Panc1 (cell line): ENCODE results near the gene PARD3. TPM values are rescaled to one million over a fixed set of nuclear protein-coding genes. Genes with fewer than 3 reads are reported as not detected.
A peak's percentile ranks its signal among the peaks of the same experiment; 100 is the strongest.

Experiments used
- ATAC-seq: fragments of 200-7000 bp; cut with Tn5 transposase; 2 replicates; pipeline ENCODE4 v1.9.1; 2020; ENCODE audit warnings: mild to moderate bottlenecking, moderate library complexity
- BruUV-seq: library from RNA; stranded (reverse); fragments of 400-500 nt; replicated peaks from 2 replicates; lab custom pipeline; 2021; lab: Mats Ljungman, UMichigan
- CTCF ChIA-PET: fragments of 300-600 bp; sonication (Branson Sonifier 250); formaldehyde crosslinking; loops from one replicate; lab custom pipeline; 2022; ENCODE audit warnings: antibody characterized with exemption; lab: Charles Lee
- POLR2A ChIA-PET: fragments of 300-600 bp; sonication (Branson Sonifier 250); formaldehyde crosslinking; loops from one replicate; lab custom pipeline; 2022; ENCODE audit warnings: antibody characterized with exemption; lab: Charles Lee
- DNase-seq: peaks from one replicate; pipeline ENCODE4 v3.0.0-alpha.2; 2010; ENCODE audit warnings: low read depth, low spot score
- H3K27ac ChIP-seq: 2 replicates; pipeline ENCODE4 v1.5.1; 2011; ENCODE audit warnings: mild to moderate bottlenecking, low read length, inconsistent platforms
- H3K27me3 ChIP-seq: fragments of 200-500 bp; sonication (Bioruptor generic); 2 replicates; pipeline ENCODE4 v1.6.0; 2014; ENCODE audit warnings: low read length, inconsistent platforms; ENCODE audit not compliant: control insufficient read depth, insufficient read depth
- H3K36me3 ChIP-seq: fragments of 200-500 bp; sonication (Bioruptor generic); 2 replicates; pipeline ENCODE4 v1.5.1; 2014; ENCODE audit warnings: inconsistent platforms, mild to moderate bottlenecking, low read length, moderate library complexity; ENCODE audit not compliant: control insufficient read depth, insufficient read depth
- H3K4me1 ChIP-seq: 2 replicates; pipeline ENCODE4 v1.5.1; 2011; ENCODE audit warnings: inconsistent platforms, mild to moderate bottlenecking, low read length, moderate library complexity; ENCODE audit not compliant: control insufficient read depth, insufficient read depth
- H3K4me3 ChIP-seq, 2 experiments: 2 replicates each; pipeline ENCODE4 v1.5.1; 2011 to 2012; ENCODE audit warnings: low read depth in 2 of 2, low read length in 2 of 2, mild to moderate bottlenecking in 2 of 2, inconsistent platforms in 1 of 2, moderate library complexity in 1 of 2
- H3K9me3 ChIP-seq: fragments of 200-500 bp; sonication (Bioruptor generic); 2 replicates; pipeline ENCODE4 v1.5.1; 2014; ENCODE audit warnings: low read depth, mild to moderate bottlenecking, inconsistent platforms, low read length, moderate library complexity; ENCODE audit not compliant: control insufficient read depth, insufficient read depth
- POLR2AphosphoS5 ChIP-seq: IDR thresholded peaks from 2 replicates; pipeline ENCODE4 v1.6.1; 2012; ENCODE audit warnings: mild to moderate bottlenecking, low read depth, low read length, moderate library complexity
- SIN3A ChIP-seq: IDR thresholded peaks from 2 replicates; pipeline ENCODE4 v1.6.1; 2012; ENCODE audit warnings: low read depth, mild to moderate bottlenecking, low read length, moderate library complexity, borderline replicate concordance; ENCODE audit not compliant: insufficient read depth
- TCF7L2 ChIP-seq: IDR thresholded peaks from 2 replicates; pipeline ENCODE4 v1.6.1; 2011; ENCODE audit warnings: mild to moderate bottlenecking, low read depth, low read length, inconsistent platforms
- in situ Hi-C: cut with HindIII; loops from 2 replicates; pipeline ENCODE4 v1.10.0; 2016; ENCODE audit warnings: low sequenced_read_pairs, low pct_unique_long_range_greater_than_20kb
- intact Hi-C: fragments of 100-400 bp; cut with micrococcal nuclease; formaldehyde crosslinking; loops from one replicate; pipeline ENCODE4 v1.10.0; 2022; ENCODE audit not compliant: unreplicated experiment
- total RNA-seq: library from RNA; stranded (reverse); gene quantifications from one replicate; pipeline ENCODE4 v1.2.1, GENCODE V29; 2021; ENCODE audit not compliant: unreplicated experiment
- TF ChIP-seq, protein P1 (sequence below), 2 experiments: IDR thresholded peaks; 2 replicates each; pipeline ENCODE4 v1.6.1; 2011 to 2012; ENCODE audit warnings: low read depth in 2 of 2, control low read depth in 1 of 2, low read length in 1 of 2, mild to moderate bottlenecking in 1 of 2, moderate library complexity in 1 of 2; ENCODE audit not compliant: insufficient read depth in 1 of 2
- TF ChIP-seq, protein P2 (sequence below): fragments of 450-650 bp; IDR thresholded peaks from 2 replicates; pipeline ENCODE4 v1.5.1; 2017; ENCODE audit warnings: mild to moderate bottlenecking

Gene PARD3
- total RNA-seq, 1 experiment from 2014 or later, result 29.8 TPM

DNA sequence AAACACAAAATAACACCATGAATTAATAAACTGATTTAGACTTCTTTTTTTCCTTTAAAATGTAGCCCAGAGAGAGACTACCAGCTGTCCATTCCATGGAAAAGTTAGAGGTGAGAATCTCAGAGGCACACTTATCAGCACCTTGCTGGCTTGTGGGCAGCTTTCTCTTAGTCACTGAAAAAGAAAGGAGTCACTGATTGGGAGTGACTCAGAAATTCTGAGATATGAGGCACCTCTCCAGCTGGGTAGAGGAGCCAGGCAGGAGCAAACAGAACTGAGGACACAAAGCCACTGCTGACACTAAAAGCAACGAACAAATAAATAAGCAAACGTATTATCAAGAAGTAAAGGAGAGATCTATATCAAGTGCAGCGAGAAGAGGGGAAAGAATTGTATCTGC is 310.6 kb downstream of the PARD3 start:
- ATAC-seq, result peak; percentile 99

DNA sequence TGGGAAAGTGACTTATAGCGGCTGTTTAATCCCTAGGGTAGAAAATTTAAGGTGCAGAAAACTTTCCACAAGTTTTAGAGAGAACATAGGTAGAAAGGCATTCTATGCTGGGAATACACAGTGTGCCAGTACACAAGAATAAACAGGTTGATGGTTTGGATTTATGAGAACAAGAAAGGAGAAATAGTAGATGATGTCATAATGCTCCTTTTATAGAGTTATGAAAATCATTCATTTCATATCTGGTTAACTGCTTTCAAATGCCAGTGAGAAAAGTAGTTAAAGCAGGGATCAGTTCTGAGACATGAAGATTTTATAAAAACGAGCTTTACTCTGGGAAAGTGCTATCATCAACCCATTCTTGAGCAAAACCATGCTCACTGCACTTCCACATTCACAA is 311.4 kb downstream of the PARD3 start:
- Histone ChIP-seq H3K4me3 (no peak overlapping the region), H3K27me3 (no peaks in the 10 kb centered on the region), H3K9me3 (no peaks in the 10 kb centered on the region), H3K4me1 (peaks cover 23% of the 10 kb centered on the region), H3K27ac (peak overlapping the region; percentile 74), H3K36me3 (no peaks in the 10 kb centered on the region)
- in situ Hi-C loops, result no loop called here
- no TSS peak for BruUV-seq
- no peak for ATAC-seq
- ChIA-PET CTCF (no interaction called here), POLR2A (no interaction called here)
- TF ChIP-seq, protein P1, sequence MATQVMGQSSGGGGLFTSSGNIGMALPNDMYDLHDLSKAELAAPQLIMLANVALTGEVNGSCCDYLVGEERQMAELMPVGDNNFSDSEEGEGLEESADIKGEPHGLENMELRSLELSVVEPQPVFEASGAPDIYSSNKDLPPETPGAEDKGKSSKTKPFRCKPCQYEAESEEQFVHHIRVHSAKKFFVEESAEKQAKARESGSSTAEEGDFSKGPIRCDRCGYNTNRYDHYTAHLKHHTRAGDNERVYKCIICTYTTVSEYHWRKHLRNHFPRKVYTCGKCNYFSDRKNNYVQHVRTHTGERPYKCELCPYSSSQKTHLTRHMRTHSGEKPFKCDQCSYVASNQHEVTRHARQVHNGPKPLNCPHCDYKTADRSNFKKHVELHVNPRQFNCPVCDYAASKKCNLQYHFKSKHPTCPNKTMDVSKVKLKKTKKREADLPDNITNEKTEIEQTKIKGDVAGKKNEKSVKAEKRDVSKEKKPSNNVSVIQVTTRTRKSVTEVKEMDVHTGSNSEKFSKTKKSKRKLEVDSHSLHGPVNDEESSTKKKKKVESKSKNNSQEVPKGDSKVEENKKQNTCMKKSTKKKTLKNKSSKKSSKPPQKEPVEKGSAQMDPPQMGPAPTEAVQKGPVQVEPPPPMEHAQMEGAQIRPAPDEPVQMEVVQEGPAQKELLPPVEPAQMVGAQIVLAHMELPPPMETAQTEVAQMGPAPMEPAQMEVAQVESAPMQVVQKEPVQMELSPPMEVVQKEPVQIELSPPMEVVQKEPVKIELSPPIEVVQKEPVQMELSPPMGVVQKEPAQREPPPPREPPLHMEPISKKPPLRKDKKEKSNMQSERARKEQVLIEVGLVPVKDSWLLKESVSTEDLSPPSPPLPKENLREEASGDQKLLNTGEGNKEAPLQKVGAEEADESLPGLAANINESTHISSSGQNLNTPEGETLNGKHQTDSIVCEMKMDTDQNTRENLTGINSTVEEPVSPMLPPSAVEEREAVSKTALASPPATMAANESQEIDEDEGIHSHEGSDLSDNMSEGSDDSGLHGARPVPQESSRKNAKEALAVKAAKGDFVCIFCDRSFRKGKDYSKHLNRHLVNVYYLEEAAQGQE (IDR thresholded peaks at IDR 0.05; ENCODE audit: insufficient read depth in 1 of 2, low read depth in 2 of 2, low read length in 1 of 2), result no peak
- TF ChIP-seq TCF7L2, result no peak
- TF ChIP-seq POLR2AphosphoS5, result no peak
- TF ChIP-seq, protein P2, sequence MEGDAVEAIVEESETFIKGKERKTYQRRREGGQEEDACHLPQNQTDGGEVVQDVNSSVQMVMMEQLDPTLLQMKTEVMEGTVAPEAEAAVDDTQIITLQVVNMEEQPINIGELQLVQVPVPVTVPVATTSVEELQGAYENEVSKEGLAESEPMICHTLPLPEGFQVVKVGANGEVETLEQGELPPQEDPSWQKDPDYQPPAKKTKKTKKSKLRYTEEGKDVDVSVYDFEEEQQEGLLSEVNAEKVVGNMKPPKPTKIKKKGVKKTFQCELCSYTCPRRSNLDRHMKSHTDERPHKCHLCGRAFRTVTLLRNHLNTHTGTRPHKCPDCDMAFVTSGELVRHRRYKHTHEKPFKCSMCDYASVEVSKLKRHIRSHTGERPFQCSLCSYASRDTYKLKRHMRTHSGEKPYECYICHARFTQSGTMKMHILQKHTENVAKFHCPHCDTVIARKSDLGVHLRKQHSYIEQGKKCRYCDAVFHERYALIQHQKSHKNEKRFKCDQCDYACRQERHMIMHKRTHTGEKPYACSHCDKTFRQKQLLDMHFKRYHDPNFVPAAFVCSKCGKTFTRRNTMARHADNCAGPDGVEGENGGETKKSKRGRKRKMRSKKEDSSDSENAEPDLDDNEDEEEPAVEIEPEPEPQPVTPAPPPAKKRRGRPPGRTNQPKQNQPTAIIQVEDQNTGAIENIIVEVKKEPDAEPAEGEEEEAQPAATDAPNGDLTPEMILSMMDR, result no peak
- no peak for TF ChIP-seq SIN3A
- no peak for DNase-seq
- intact Hi-C loops, result no loop called here

More for the DNA sequence above, 310.6 kb downstream of the PARD3 start:
- no TSS peak for BruUV-seq
- Histone ChIP-seq H3K27ac (peak overlapping the region; percentile 82), H3K27me3 (no peaks in the 10 kb centered on the region), H3K4me3 (no peak overlapping the region), H3K9me3 (no peaks in the 10 kb centered on the region), H3K36me3 (no peaks in the 10 kb centered on the region), H3K4me1 (peaks cover 23% of the 10 kb centered on the region)
- ChIA-PET CTCF (no interaction called here), POLR2A (no interaction called here)
- in situ Hi-C loops, result no loop called here
- intact Hi-C loops, result no loop called here
- TF ChIP-seq, protein P1 (IDR thresholded peaks at IDR 0.05; ENCODE audit: insufficient read depth in 1 of 2, low read depth in 2 of 2, low read length in 1 of 2), result no peak
- no peak for TF ChIP-seq POLR2AphosphoS5
- no peak for DNase-seq
